ENCODE results near the gene PRAC1. TPM values are rescaled to one million over a fixed set of nuclear protein-coding genes. Genes with fewer than 3 reads are reported as not detected.

Gene PRAC1
- total RNA-seq, 1 experiment from 2014 or later, result 60.8 TPM

- ChIA-PET POLR2A (interaction anchor here (0.7 to 1.7 kb wide), 3 partner anchors 8 to 98 kb away, joined by 3 to 8 read pairs (median 7); partner anchors contain the start of gene HOXB13), CTCF (interaction anchor here (1.0 to 10.9 kb wide), 14 partner anchors 10 to 164 kb away, joined by 3 to 218 read pairs (median 7); partner anchors contain the start of gene TTLL6)
- Mint-ChIP-seq H3K9me3 (no peaks in the 10 kb centered on the region), H3K4me1 (peaks cover 63% of the 10 kb centered on the region), H3K4me3 (peak overlapping the region; percentile 85), H3K27ac (peak overlapping the region; percentile 69), H3K36me3 (no peaks in the 10 kb centered on the region), H3K27me3 (ENCODE audit: low read depth) (peaks cover 100% of the 10 kb centered on the region)
- DNase-seq (ENCODE audit: low spot score) (no peak), ATAC-seq (no peak)
- no peak for TF ChIP-seq ATF1 (CRISPR knock-in tag; IDR thresholded peaks at IDR 0.05)
- no peak for TF ChIP-seq USF1 (CRISPR knock-in tag; IDR thresholded peaks at IDR 0.05)
- no peak for TF ChIP-seq ZSCAN18 (CRISPR knock-in tag; IDR thresholded peaks at IDR 0.05)
- TF ChIP-seq TEAD1 (CRISPR knock-in tag; IDR thresholded peaks at IDR 0.05), result no peak
- TF ChIP-seq ZBTB43 (CRISPR knock-in tag; IDR thresholded peaks at IDR 0.05), result no peak
- no peak for TF ChIP-seq PRDM15 (CRISPR knock-in tag; IDR thresholded peaks at IDR 0.05)
- TF ChIP-seq MYBL2 (CRISPR knock-in tag; IDR thresholded peaks at IDR 0.05), result no peak
- TF ChIP-seq NFE2L1 (CRISPR knock-in tag; IDR thresholded peaks at IDR 0.05), result no peak
- no peak for TF ChIP-seq CDX4 (CRISPR knock-in tag; IDR thresholded peaks at IDR 0.05; ENCODE audit: borderline replicate concordance)
- TF ChIP-seq ZNF121 (CRISPR knock-in tag; IDR thresholded peaks at IDR 0.05), result no peak
- no peak for TF ChIP-seq RORB (CRISPR knock-in tag; IDR thresholded peaks at IDR 0.05)
- no peak for TF ChIP-seq ZNF219 (CRISPR knock-in tag; IDR thresholded peaks at IDR 0.05; ENCODE audit: borderline replicate concordance)
- TF ChIP-seq USF2 (CRISPR knock-in tag; IDR thresholded peaks at IDR 0.05), result no peak
- TF ChIP-seq IRF1 (CRISPR knock-in tag; IDR thresholded peaks at IDR 0.05), result no peak
Measured at GRCh38 chr17:48720266-48721008, 1.9 kb downstream of the PRAC1 start.
